ENCODE data around the gene TRABD2B.

Gene TRABD2B

GRCh38 chr1:48028218-48029069 is 31.3 kb upstream of the TRABD2B start:
- DNase-seq (ENCODE audit: low read depth), result no peak
- H3K4me3 ChIP-seq (ENCODE audit: low read depth, low read length), result no peak overlapping the region
- no peak for TF ChIP-seq CTCF (IDR thresholded peaks at IDR 0.05; ENCODE audit: control insufficient read depth, extremely low read depth, insufficient read depth)

GRCh38 chr1:48027533-48027835 is 30.3 kb upstream of the TRABD2B start:
- no peak for TF ChIP-seq CTCF (IDR thresholded peaks at IDR 0.05; ENCODE audit: control insufficient read depth, extremely low read depth, insufficient read depth)
- H3K4me3 ChIP-seq (ENCODE audit: low read depth, low read length), result no peak overlapping the region
- no peak for DNase-seq (ENCODE audit: low read depth)

- TF ChIP-seq CTCF (IDR thresholded peaks at IDR 0.05; ENCODE audit: control insufficient read depth, extremely low read depth, insufficient read depth), result no peak
- DNase-seq (ENCODE audit: low read depth), result no peak
Observed at GRCh38 chr1:48026701-48027532, 29.7 kb upstream of the TRABD2B start.

GRCh38 chr1:48026275-48026674 is 29.1 kb upstream of the TRABD2B start:
- no peak for TF ChIP-seq CTCF (IDR thresholded peaks at IDR 0.05; ENCODE audit: control insufficient read depth, extremely low read depth, insufficient read depth)

More at GRCh38 chr1:48026701-48027532, 29.7 kb upstream of the TRABD2B start:
- H3K4me3 ChIP-seq (ENCODE audit: low read depth, low read length), result no peak overlapping the region

GRCh38 chr1:48025076-48025475 is 27.9 kb upstream of the TRABD2B start:
- no peak for DNase-seq (ENCODE audit: low read depth)
- no peak for TF ChIP-seq CTCF (IDR thresholded peaks at IDR 0.05; ENCODE audit: control insufficient read depth, extremely low read depth, insufficient read depth)
- H3K4me3 ChIP-seq (ENCODE audit: low read depth, low read length), result no peak overlapping the region

More at GRCh38 chr1:48026275-48026674, 29.1 kb upstream of the TRABD2B start:
- no peak overlapping the region for H3K4me3 ChIP-seq (ENCODE audit: low read depth, low read length)
- DNase-seq (ENCODE audit: low read depth), result no peak

GRCh38 chr1:48023488-48023887 is 26.3 kb upstream of the TRABD2B start:
- TF ChIP-seq CTCF (IDR thresholded peaks at IDR 0.05; ENCODE audit: control insufficient read depth, extremely low read depth, insufficient read depth), result no peak
- no peak overlapping the region for H3K4me3 ChIP-seq (ENCODE audit: low read depth, low read length)
- no peak for DNase-seq (ENCODE audit: low read depth)
